K562 (cell line): ENCODE data around the gene C18orf63. TPM values are rescaled to one million over a fixed set of nuclear protein-coding genes. Genes with fewer than 3 reads are reported as not detected.

ENCODE experiments used
- ATAC-seq: fragments of 200-7000 bp; cut with Tn5 transposase; 3 replicates; pipeline ENCODE4 v1.9.1; 2020; ENCODE audit warnings: moderate library complexity
- BruUV-seq: library from RNA; stranded (reverse); fragments of 400-500 nt; replicated peaks from 2 replicates; lab custom pipeline; 2021; lab: Mats Ljungman, UMichigan
- CTCF ChIA-PET: fragments of 300-600 bp; formaldehyde crosslinking; extraction: SDS; loops from one replicate; lab custom pipeline; 2021; ENCODE audit warnings: low intra/inter-chr PET ratio; lab: Yijun Ruan, JAX
- POLR2A ChIA-PET: fragments of 300-600, 350-650 bp; sonication (Branson Sonifier 250); formaldehyde crosslinking; extraction: SDS; loops from one replicate; lab custom pipeline; 2021; ENCODE audit warnings: antibody characterized with exemption, inconsistent platforms; lab: Yijun Ruan, JAX
- DNase-seq, 4 experiments: peaks; one replicate each; pipeline versions ENCODE4 v3.0.0 to v3.0.0-alpha.2; 2011 to 2018; ENCODE audit warnings: low spot score in 3 of 4, mixed read lengths in 3 of 4; ENCODE audit errors: extremely low read depth in 1 of 4
- FAIRE-seq: peaks from 2 replicates; lab custom pipeline; 2011; peaks lifted over from hg19 to GRCh38; lab: Jason Lieb, UNC
- H2AFZ ChIP-seq: 2 replicates; pipeline ENCODE4 v1.6.0; 2011; ENCODE audit warnings: low read depth, low read length, control low read depth, inconsistent platforms
- H3K27ac ChIP-seq: fragments of 200-600 bp; 3 replicates; pipeline ENCODE4 v1.8.0; 2011; ENCODE audit warnings: low read depth, mild to moderate bottlenecking, control low read depth, inconsistent platforms, low read length, moderate library complexity, mixed read lengths; ENCODE audit errors: extremely low read depth
- H3K27me3 ChIP-seq, 2 experiments: fragments of 300-600 bp in 1 of 2; 2 replicates in 1 of 2; 3 replicates in 1 of 2; pipeline versions ENCODE4 v1.6.0 to v1.8.0; 2011; ENCODE audit warnings: inconsistent platforms in 2 of 2, low read length in 2 of 2, mild to moderate bottlenecking in 1 of 2, mixed read lengths in 1 of 2, moderate library complexity in 1 of 2; ENCODE audit not compliant: control insufficient read depth in 2 of 2, insufficient read depth in 2 of 2
- H3K36me3 ChIP-seq: fragments of 300-600 bp; 3 replicates; pipeline ENCODE4 v1.8.0; 2011; ENCODE audit warnings: mild to moderate bottlenecking, low read length, inconsistent platforms; ENCODE audit not compliant: control insufficient read depth, insufficient read depth
- H3K4me1 ChIP-seq, 2 experiments: fragments of 200-600 bp in 1 of 2; replicated peaks in 1 of 2; 2 replicates in 1 of 2; 3 replicates in 1 of 2; pipeline versions ENCODE4 v1.5.1 to v1.8.0; 2011; ENCODE audit warnings: inconsistent platforms in 2 of 2, low read length in 2 of 2, mild to moderate bottlenecking in 1 of 2, mixed read lengths in 1 of 2, moderate library complexity in 1 of 2; ENCODE audit not compliant: control insufficient read depth in 2 of 2, insufficient read depth in 2 of 2
- H3K4me2 ChIP-seq: 2 replicates; pipeline ENCODE4 v1.6.1; 2011; ENCODE audit warnings: low read length, control low read depth, inconsistent platforms, mixed read lengths; ENCODE audit not compliant: insufficient read depth
- H3K4me3 ChIP-seq: fragments of 200-600 bp; sonication (generic), shearing (Covaris generic); 2 replicates; pipeline ENCODE4 v1.5.1; 2016; ENCODE audit warnings: control low read depth, inconsistent platforms
- H3K79me2 ChIP-seq: fragments of 200-600 bp; 3 replicates; pipeline ENCODE4 v1.8.0; 2011; ENCODE audit warnings: low read length, inconsistent platforms; ENCODE audit not compliant: control insufficient read depth, insufficient read depth
- H3K9ac ChIP-seq, 2 experiments: 2 replicates each; pipeline versions ENCODE4 v1.6.0 to v1.6.1; 2011; ENCODE audit warnings: low read depth in 2 of 2, low read length in 2 of 2, control low read depth in 1 of 2, inconsistent platforms in 1 of 2, mild to moderate bottlenecking in 1 of 2, mixed read lengths in 1 of 2; ENCODE audit not compliant: insufficient read depth in 1 of 2
- H3K9me1 ChIP-seq: one replicate; pipeline ENCODE4 v1.6.0; 2011; ENCODE audit warnings: inconsistent platforms, mild to moderate bottlenecking, low read length, moderate library complexity; ENCODE audit not compliant: control insufficient read depth, insufficient read depth
- H3K9me3 ChIP-seq: replicated peaks from 2 replicates; pipeline ENCODE4 v1.5.1; 2011; ENCODE audit warnings: low read depth, low read length, inconsistent platforms; ENCODE audit not compliant: control insufficient read depth, insufficient read depth
- H4K20me1 ChIP-seq: replicated peaks from 2 replicates; pipeline ENCODE4 v1.6.1; 2011; ENCODE audit warnings: low read length, inconsistent platforms, mixed read lengths; ENCODE audit not compliant: control insufficient read depth, insufficient read depth
- CEBPG ChIP-seq, 3 experiments: fragments of 200-800 bp in 1 of 3; sonication (Bioruptor generic) in 1 of 3; sonication (generic) in 1 of 3; formaldehyde crosslinking in 1 of 3; IDR thresholded peaks in 2 of 3; conservative IDR thresholded peaks in 1 of 3; 2 replicates each; pipeline versions ENCODE4 v1.6.1 to v1.8.0; 2016 to 2022; ENCODE audit warnings: missing compliant biosample characterization in 2 of 3, missing genetic modification characterization in 2 of 3, mild to moderate bottlenecking in 1 of 3, missing genetic modification reagents in 1 of 3
- NFE2 ChIP-seq: IDR thresholded peaks from 2 replicates; pipeline ENCODE4 v1.6.1; 2014; ENCODE audit warnings: antibody characterized with exemption, low read depth
- SIN3A ChIP-seq, 2 experiments: fragments of 150-350 bp in 1 of 2; IDR thresholded peaks; 2 replicates each; pipeline ENCODE4 v1.6.1; 2011 to 2016; ENCODE audit warnings: borderline replicate concordance in 2 of 2, low read depth in 2 of 2, low read length in 2 of 2, mild to moderate bottlenecking in 2 of 2, moderate library complexity in 2 of 2; ENCODE audit not compliant: control insufficient read depth in 1 of 2
- ZNF347 ChIP-seq: fragments of 450-650 bp; formaldehyde crosslinking; IDR thresholded peaks from 2 replicates; pipeline ENCODE4 v1.4.0; 2020; ENCODE audit warnings: low read depth, mild to moderate bottlenecking, moderate library complexity
- WGBS: fragments of 100-300 bp; shearing (Covaris generic); methylation state at CpG from one replicate; pipeline ENCODE4 v1.1.6; 2016; ENCODE audit warnings: low coverage, mixed read lengths; ENCODE audit not compliant: insufficient coverage; ENCODE audit errors: missing lambda C conversion rate; 5-methylcytosine and 5-hydroxymethylcytosine counted together
- in situ Hi-C: fragments of 300-500 bp; cut with MboI; formaldehyde crosslinking; loops from 4 replicates; pipeline ENCODE4 v1.15.0; 2018; ENCODE audit warnings: inconsistent platforms, mixed read lengths
- intact Hi-C: fragments of 100-400 bp; cut with micrococcal nuclease; formaldehyde crosslinking; loops from 2 replicates; pipeline ENCODE4 v1.14.2; 2022
- polyA plus RNA-seq, 8 experiments: library from polyadenylated mRNA; depleted of rRNA in 4 of 8; stranded (reverse) in 5 of 8; unstranded in 3 of 8; fragments of >200 nt; fragmentation: Nextera tagmentation in 2 of 8; fragmentation: Illumina TruSeq in 1 of 8; extraction: Ambion mirVana in 2 of 8; extraction: Trizol in 1 of 8; gene quantifications; 2 replicates each; pipeline versions ENCODE4 v1.2.1 to v1.2.3, GENCODE V29; 2011 to 2014; ENCODE audit warnings: inconsistent platforms in 1 of 8, missing spikeins in 1 of 8
- total RNA-seq, 7 experiments: library from RNA; depleted of rRNA in 6 of 7; stranded (reverse); fragments of >200 nt in 6 of 7; fragmentation: Illumina TruSeq in 2 of 7; extraction: Trizol in 2 of 7; gene quantifications; 2 replicates each; pipeline versions ENCODE4 v1.2.1 to v1.2.3, GENCODE V29; 2011 to 2021; ENCODE audit warnings: low replicate concordance in 1 of 7

Gene C18orf63
- total and polyA plus RNA-seq, 9 of the 15 experiments (the other 6 are each of a cell fraction or from before 2014, with no cell fraction given), result not detected

- Histone ChIP-seq H3K27me3 (no peaks in the 10 kb centered on the region), H3K4me2 (no peak overlapping the region), H3K36me3 (no peaks in the 10 kb centered on the region), H3K9ac (no peak overlapping the region), H3K4me1 (no peaks in the 10 kb centered on the region), H2AFZ (no peak overlapping the region), H3K27ac (no peak overlapping the region), H3K79me2 (no peaks in the 10 kb centered on the region)
- in situ Hi-C loops, result no loop called here
- ChIA-PET POLR2A (no interaction called here), CTCF (no interaction called here)
- WGBS, result 3% methylated on average over 3 of the region's 3 CpGs
- ATAC-seq (no peak), DNase-seq (no peak)
- BruUV-seq, result no TSS peak
- no peak for TF ChIP-seq ZNF347
- TF ChIP-seq, all 486 proteins: peak for 0
- Histone ChIP-seq H3K9me3 (no peaks in the 10 kb centered on the region), H3K9me1 (no peaks in the 10 kb centered on the region), H3K4me3 (no peak overlapping the region), H4K20me1 (no peaks in the 10 kb centered on the region)
- intact Hi-C loops, result no loop called here
- FAIRE-seq, result no peak
Measured at GRCh38 chr18:74299746-74300145, 15.9 kb upstream of the C18orf63 start.

GRCh38 chr18:74303306-74303705 lies 12.3 kb upstream of the C18orf63 start:
- Histone ChIP-seq H3K9me3 (no peaks in the 10 kb centered on the region), H3K36me3 (no peaks in the 10 kb centered on the region), H3K9me1 (no peaks in the 10 kb centered on the region), H3K79me2 (no peaks in the 10 kb centered on the region), H3K4me1 (no peaks in the 10 kb centered on the region), H4K20me1 (no peaks in the 10 kb centered on the region), H3K9ac (no peak overlapping the region), H2AFZ (no peak overlapping the region), H3K27ac (no peak overlapping the region), H3K4me2 (no peak overlapping the region), H3K27me3 (no peaks in the 10 kb centered on the region), H3K4me3 (no peak overlapping the region)
- intact Hi-C loops (no loop called here), in situ Hi-C loops (no loop called here)
- BruUV-seq, result no TSS peak
- FAIRE-seq (no peak), ATAC-seq (no peak), DNase-seq (no peak)
- POLR2A ChIA-PET, result no interaction called here
- CTCF ChIA-PET, result no interaction called here
- WGBS, result 8% methylated on average over 5 of the region's 5 CpGs
- no peak for TF ChIP-seq SIN3A (IDR thresholded peaks at IDR 0.05; ENCODE audit: borderline replicate concordance in 2 of 2, control insufficient read depth in 1 of 2, low read depth in 2 of 2, low read length in 2 of 2)
- TF ChIP-seq CEBPG (CRISPR knock-in tag; IDR thresholded peaks at IDR 0.05), result no peak
- no peak for TF ChIP-seq CEBPG (tag; conservative IDR thresholded peaks at IDR 0.05 in 1 of 2, IDR thresholded peaks at IDR 0.05 in 1 of 2)
- peak; percentile 44 for TF ChIP-seq NFE2
